8988T (cell line): ENCODE measurements around the gene LCE3A.
"Not testable (repeated sequence)": the region's sequence is repeated elsewhere in the genome, so short reads cannot be mapped to it uniquely, and the experiment has no call there.

Experiments used
- DNase-seq: peaks from one replicate; pipeline ENCODE4 v3.0.0; 2011

The LCE3A gene, protein sequence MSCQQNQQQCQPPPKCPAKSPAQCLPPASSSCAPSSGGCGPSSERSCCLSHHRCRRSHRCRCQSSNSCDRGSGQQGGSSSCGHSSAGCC

DNA sequence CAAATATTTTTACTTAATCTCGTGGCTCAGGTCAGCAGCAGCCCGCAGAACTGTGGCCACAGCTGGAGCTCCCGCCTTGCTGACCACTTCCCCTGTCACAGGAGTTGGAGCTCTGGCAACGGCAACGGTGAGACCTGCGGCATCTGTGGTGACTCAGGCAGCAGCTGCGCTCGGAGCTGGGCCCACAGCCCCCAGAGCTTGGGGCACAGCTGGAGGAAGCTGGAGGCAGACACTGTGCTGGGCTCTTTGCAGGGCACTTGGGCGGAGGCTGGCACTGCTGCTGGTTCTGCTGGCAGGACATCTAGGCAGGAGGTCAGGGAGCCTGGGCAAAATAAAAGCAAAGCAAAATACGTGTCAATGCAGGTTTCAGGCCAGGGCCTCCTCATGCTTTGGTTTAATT, at the start of gene LCE3A:
LCE3A (minus strand) TSS at position 301 of the 400 bp plus-strand sequence; CDS start at position 301, 0 bp downstream.
- DNase-seq: no peak

DNA sequence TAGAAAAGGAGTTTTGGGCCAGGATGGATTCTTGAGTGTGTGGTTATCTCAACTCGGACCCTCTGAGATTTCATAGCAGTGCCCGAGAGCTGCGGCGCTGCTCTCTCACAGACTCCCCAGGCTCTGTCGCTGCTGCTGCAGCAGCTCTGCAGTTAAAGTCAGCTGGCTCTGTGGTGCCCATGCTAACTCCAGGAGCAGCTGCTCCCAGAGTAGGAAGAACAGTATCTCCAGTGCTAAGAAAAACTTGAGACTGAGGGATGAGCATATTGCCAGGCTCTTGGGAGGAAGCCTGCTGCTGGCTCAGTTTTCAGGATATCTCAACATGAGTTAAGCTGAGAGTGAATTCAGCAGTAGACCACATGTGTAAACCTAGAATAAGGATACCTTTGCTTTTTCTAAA, 44.7 kb upstream of the LCE3A start:
- no peak for DNase-seq

DNA sequence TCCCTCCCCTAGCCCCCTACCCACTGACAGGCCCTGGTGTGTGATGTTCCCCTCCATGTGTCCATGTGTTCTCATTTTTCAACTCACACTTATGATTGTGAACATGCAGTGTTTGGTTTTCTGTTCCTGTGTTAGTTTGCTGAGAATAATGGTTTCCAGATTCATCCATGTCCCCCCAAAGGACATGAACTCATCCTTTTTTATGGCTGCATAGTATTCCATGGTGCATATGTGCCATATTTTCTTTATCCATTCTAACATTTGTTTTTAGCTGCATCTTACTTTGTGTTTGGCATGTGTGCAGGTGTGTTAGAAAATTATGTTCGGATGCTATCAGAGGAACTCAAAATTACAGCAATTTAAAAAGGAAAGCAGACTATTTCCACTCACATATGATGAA, 43.3 kb upstream of the LCE3A start:
- not testable (repeated sequence) for DNase-seq

DNA sequence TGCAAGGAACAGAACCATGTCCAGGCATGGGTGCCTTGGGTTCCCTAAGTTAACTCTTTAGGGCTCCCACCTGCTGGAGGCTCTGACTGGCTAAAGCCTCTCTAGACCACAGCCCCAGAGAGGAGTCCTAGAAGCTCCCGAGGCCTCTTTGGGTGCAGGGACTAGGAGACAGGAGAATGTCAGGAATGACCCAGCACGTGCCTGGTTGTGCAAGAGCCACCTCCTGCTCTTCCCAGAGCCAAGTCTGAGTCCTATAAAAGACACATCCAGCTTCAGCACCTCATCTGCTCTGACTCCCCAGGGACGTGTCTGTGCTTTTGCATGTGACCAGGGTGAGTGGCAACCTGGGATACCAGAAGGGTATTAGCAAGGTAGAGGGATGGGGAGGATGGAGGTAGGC, 40.2 kb upstream of the LCE3A start, which contains the start of gene LCE2D:
LCE2D (plus strand) TSS at position 283 of the 400 bp plus-strand sequence. CDS start 726 bp downstream, outside the sequence.
- no peak for DNase-seq

DNA sequence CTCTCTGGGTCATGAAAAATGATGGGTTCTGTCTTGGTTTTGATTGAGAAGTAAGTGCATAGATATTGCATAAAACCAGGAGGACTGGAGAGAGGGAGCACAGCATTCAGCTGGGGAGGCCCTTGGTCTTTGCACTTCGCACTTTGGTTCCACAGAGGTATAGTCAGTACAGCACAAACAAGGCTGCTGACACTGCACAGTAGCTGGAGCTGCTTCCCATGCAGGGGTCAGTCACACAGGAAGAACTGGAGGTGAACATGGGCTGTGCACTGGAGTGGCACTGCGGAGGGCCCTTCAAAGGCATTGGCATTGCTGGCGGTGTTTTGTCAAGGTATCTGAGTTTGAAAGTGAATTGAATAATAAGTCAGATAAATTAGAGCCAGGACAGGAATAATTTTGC, 35.7 kb upstream of the LCE3A start:
- DNase-seq: no peak

DNA sequence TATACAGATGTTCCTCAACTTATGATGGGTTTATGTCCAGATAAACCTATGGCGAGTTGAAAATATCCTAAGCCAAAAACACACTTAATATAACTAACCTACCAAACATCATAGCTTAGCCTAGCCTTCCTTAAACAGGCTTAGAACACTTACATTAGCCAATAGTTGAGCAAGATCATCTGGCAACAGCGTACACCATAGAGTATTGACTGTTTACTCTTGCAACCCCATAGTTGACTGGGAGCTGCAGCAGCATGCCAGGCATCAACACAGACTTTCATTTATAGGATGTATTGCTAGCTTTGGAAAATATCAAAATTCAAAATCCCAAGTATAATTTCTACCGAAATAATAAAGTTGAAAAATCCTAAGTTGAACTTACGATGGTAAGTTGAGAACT, 34.8 kb upstream of the LCE3A start:
- no peak for DNase-seq

DNA sequence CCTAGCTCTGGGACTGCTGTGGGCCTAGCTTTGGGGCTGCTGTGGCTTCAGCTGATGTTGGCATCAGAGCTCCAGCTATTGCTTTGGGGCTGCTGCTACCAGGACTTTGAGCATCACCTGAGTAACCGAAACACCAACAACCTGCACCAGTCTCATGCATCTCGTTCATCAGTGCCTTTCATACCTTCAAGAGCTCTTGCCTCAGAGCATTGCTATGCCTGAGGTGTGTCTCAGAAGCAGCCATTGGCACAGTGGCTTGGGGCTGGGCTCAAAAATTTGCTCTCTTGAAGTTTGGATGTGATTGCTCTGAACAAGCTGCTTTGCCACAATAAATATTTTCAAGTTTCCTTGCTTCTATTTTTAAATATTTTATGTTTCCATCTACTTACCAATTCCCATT, 33.6 kb upstream of the LCE3A start:
- DNase-seq: no peak

DNA sequence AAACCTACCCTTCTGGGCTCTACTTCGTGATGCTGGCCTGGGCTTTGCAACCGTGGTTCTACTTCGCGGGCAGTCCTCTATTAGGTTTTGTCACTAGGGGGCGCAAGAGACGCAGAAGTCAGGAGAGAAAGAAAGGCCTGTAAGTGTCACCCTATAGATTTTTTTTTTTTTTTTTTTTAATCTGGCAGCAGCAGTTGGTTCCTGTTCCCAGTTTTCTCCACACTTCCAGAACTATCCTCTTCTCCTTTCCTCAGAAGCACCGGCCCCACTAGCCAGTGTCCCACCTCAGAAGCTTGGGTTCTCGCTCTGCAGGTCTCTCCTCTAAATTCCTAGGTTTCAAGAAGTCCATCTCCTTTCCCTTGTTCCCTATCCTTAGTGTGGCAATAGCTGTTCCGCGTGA, 31.2 kb upstream of the LCE3A start:
- DNase-seq: no peak

DNA sequence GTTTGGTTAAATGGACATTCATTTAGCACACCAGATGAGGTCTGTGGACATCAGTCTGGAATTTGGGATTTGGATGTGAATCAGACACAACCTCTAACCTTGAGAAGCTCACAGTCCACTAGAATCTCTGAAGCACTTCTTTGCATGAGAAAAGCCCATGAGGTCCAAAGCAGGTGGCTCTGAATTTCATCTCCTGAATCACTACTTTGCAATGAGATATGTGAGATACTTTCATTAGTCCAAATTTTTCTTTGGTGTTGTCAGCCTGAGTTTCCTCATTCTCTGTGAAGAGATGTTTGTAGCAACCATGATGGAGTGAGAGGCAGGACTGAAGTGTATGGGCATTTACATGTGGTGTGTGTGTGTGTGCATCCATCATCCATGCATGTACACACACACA, 23.8 kb upstream of the LCE3A start:
- DNase-seq: no peak

DNA sequence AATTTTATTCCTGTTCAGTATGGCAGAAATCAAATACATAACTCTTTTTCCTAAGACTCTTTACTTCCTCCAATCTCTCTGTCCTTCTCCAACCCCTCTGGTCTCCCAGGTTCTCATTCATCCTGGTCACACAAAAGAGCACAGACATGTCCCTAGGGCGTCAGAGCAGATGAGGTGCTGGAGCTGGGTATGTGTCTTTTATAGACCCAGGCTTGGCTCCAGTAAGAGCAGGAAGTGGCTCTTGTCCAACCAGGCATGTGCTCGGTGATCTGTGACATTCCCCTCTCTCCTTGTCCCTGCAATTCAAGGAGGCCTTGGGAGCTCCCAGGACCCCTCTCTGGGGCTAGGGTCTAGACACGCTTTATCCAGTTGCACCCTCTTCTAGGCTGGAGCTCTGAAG, 22.2 kb upstream of the LCE3A start:
- no peak for DNase-seq

DNA sequence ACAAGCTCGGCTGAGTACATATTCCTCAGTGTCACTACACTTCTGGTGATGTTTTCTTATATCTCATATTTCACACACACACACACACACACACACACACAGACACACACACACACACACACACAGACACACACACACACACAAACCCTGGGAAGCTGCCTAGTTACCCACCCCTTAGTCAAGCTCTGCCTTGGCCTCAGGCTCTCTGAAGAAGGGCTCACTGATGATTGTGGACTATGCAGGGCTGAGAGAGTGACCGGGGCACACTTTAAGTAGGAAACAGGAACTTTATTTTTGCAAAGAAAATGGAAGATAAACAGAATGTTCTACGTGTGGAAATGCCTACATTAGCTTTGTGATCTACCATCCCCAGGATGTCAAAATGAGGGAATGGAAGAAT, 21.0 kb upstream of the LCE3A start:
- DNase-seq: no peak

DNA sequence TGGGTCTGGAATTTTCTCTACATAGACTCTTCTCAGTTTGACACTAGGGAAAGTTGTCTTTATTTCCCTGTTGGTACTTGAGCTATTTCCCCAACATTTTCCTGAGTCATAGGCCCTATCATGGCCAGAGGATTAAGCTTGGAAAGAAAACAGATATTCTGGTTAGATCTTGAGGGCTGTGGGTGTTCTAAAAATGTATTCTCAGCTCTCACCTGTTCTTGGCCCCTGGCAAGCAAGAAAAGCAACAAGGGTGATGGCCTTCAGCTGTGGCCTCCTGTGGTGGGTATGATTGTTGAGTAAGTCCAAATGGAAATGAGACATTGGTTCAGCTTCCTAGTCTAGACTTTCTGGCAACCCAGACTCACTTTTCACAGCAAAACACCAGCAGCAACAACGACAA, 17.4 kb upstream of the LCE3A start:
- no peak for DNase-seq

DNA sequence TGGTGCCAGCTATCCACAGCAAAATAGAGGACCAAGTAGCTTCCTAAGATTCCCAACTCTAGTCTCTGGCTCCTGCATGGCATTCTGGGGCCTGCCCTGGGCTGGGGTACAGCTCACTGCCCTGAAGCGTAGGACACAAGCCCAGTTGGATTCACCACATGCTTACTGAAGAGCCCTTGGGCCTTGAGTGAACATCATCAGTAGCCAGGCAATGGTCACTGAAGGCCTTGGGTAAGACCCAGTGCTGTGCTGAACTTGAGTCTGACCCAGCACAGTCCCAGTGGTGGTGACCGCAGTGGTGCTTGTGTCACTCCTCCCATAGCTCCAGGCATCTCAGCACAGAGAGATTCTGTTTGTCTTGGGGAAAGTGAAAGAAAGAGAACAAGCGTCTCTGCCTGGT, 7.7 kb upstream of the LCE3A start:
- no peak for DNase-seq

DNA sequence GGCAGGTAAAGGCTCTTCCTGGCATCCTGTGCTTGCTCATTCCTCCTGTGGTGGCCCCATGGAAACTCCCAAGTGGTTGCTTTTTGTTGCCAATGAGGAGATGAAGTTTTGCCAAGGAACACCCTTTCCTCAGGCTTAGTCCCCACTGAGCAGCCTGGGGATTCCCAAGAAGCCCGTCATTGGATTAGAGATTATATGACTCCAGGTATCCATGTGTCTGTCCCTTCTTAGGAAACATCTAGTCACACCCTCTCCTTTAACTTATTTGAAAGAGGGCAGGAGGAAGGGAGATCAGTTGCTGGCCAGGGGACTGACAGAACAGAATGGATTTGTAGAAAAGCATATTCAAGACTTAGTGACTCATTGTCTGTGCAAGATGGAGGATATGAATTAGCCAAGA, 3.8 kb upstream of the LCE3A start:
- DNase-seq: no peak

DNA sequence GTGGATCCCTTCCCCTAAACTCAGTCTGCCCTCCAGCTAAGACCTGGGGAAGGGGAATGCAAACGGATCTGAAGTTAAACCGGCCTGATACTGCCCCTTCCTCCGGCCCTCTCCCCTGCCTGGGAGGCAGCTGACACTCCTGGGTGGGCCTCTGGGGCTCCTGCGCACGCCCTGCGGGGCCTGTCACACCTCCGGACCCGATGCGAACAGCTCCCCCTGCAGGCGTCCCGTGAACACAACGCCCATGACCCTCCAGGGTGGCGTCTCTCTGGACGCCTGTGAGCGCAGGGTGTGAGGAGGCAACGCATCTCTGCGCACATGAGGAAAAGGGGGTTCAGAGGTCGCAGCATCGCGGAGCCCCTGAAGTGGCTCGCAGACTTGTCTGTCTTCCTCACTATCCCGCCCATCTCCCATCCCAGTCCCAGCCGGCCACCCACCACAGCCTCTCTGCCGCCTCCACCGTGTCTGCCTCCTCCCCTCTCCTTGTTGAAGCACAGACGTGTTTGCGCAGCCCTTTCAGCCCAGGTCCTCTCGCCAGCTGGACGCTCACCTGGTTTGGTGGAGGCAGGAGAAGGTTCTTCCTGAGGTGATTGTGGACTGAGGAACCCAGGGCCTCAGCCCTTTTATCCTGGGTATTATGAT, 421 bp upstream of the LCE3A start:
- no peak for DNase-seq

DNA sequence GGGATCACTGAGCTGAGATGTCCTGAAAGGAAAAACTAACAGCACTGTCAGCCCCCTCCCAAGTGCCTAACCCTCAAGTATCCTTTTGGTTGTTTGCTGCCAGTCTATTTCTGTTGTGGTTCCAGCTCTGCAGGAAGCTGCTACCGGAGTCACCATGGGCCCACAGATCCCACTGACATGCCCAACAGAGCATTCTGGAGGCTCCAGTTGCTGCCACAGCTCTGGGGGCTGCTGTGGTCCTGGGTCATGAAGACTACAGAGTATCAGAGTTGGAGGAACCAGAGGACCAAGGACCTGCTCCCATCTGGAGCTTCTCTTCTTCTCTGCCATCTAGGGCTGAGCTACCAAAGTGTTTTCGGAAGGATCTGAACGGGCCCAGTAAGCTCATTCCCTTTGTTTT, 910 bp downstream of the LCE3A start:
- DNase-seq: no peak

DNA sequence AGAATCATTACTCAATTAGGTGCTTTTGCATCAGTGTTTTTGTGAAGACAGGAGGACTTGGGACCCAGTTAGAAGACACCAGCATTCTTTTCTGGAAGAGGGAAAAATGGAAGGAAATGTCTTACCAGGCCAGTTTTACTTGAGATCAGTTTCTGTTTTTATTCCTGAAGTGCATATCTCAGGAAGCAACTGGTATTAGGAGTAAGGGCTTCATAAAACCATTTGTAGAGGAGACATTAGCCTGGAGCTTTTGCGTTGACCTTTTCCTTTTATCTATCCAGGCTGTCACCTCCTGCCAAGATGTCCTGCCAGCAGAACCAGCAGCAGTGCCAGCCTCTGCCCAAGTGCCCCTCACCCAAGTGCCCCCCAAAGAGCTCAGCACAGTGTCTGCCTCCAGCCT, 9.4 kb downstream of the LCE3A start, which contains the start of gene LCE3B:
LCE3B (plus strand) TSS at position 301 of the 400 bp plus-strand sequence; CDS start at position 301, 0 bp downstream.
- no peak for DNase-seq

DNA sequence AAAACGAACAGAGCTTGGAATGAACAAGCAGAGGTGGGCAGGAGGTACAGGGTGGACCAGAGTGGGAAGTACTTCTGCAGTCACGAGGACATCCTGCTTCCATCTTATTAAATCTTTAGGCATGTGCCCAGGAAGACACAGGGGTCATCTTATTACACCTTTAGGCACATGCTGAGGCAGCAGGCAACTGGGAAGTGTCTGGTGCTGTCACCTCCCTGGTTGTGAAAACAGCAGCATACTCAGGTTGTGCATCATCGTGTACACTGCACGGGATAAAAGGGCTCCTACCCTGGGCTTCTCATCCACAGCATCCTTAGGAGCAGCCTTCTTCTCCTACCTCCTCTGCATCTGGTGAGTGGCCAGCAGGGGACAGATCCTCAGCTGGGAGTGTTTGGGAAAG, 23.0 kb downstream of the LCE3A start, which contains the start of gene LCE3C:
LCE3C (plus strand) TSS at position 301 of the 400 bp plus-strand sequence. CDS start 498 bp downstream, outside the sequence.
- no peak for DNase-seq

DNA sequence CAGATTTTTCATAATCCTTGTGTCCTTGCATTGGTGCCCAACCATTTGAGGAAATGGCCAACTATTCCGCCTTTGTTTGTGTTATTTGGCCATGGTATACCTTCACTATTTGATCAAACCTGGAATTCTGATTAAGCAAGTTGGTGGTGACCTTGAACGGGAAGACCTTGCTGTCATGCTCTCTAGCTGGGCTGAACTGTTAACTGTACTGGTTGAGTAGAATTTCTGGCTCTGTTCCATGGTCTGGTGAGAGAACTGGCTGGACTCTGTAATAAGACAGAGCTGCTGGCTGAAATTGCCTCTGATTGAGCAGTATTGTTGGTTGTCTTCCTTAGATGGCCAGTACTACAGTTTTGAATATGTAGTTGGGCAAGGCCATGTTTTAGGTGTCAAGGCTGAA, 25.9 kb downstream of the LCE3A start:
- DNase-seq: no peak

DNA sequence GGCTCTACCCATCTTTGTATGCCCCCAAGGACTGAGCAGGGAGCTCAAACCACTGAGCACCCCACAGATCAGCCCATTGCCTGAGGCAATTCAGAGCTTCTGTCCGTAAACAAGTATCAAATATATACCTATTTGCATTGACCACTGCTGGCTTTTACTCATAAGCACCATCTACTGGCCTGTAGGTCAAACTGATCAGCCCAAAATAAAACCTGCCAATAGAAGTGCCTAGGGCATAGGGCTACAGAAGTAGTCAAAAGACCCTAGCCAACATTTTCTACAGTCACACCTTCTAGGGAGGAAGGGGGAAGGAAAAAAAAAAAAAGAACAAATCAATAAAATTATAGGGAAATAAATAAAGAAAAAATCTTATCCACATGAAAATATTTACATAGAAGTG, 37.3 kb downstream of the LCE3A start:
- no peak for DNase-seq

DNA sequence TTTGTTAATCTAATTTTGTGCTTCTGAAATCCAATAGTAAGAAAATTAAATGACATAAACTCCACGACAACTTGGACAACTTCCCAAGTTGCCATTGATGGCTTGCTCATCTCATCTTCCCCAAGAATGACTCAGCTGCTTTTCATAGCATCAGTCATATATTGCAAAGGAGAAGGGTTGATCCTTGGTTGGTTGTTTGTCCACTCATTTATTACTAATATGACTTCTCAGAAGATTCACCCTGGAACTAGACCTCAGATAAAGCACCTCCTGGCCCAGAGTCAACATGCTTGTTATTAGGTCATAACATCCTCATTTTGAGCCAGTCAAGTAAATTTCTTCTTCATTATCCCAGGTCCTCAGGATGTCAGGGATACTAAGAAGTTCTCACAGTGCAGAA, 40.3 kb downstream of the LCE3A start:
- no peak for DNase-seq

DNA sequence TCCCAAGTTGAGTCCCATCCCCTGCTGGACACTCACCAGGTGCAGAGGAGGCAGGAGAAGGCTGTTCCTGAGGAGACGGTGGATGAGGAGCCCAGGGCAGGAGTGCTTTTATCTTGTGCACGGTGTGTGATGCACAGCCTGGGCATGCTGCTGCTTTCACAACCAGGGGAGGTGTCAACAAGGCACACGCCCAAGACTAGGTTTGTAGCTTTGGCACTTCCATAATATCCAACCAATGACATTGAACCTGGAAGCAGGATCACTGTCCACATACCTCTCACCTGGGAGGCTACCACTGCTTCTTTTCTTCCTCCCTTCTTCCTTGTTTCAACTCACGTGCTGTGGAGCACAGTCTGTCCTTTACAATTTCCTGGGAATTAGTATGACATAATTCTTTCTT, 42.5 kb downstream of the LCE3A start, which contains the start of gene LCE3D:
LCE3D (minus strand) TSS at position 84 of the 400 bp plus-strand sequence. CDS start 580 bp downstream, outside the sequence.
- no peak for DNase-seq

DNA sequence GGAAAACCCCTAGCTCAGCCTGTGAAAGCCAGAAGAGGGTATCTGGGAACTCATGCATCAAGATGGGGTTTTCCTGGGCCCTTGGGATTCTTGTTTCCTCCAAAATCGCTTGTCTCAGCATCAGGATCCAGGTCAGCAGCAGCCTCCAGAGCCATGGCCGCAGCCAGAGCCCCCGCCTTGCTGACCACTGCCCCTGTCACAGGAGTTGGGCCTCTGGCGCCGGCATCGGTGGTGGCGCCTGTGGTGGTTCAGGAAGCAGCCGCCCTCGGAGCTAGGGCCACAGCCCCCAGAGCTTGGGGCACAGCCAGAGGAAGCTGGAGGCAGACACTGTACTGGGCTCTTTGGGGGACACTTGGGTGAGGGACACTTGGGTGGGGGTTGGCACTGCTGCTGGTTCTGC, 43.4 kb downstream of the LCE3A start:
- DNase-seq: not testable (repeated sequence)

DNA sequence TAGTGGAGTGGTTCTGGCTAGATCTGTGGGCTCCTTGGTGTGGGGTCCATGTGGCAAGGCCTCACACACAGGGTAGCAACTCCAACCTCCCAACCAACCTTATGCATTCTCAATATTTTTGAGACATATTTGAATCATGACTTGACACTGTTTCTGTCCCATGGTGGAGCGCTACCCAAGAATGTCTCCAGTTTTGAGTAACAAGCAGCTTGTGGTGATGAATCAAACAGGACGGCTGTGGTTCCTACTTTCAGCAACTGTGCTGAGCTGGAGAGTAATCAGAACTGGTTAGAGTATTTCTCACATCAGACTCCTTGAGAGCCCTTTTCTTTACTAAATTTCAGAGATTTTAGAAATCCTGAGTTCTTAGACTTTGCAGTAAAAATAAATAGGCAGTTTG, 45.7 kb downstream of the LCE3A start:
- DNase-seq: no peak
